ENCODE measurements around the gene TMEM74B. TPM values are rescaled to one million over a fixed set of nuclear protein-coding genes. Genes with fewer than 3 reads are reported as not detected.

The TMEM74B gene
- total RNA-seq, 1 experiment from 2014 or later, result 1.1 TPM

DNA sequence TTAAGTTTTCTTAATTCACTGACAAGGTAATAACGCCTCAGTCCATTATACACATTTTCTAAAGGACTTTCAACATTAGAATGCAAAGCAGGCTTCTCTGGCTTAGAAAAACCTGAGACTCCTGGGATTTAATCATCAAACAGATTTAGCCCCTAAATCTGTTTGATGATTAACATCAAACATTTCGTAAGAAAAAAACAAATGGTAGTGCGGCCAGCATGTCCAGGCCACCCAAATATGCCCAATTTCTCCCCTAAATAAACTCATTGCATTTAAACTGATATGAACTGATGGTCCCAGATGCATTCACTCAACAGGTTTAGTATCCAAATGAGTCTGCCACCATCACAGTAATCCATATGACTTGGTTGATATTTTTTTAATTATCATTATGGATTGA is 6.2 kb downstream of the TMEM74B start:
- ChIA-PET POLR2A (no interaction called here), CTCF (no interaction called here)
- DNase-seq (ENCODE audit: low read depth, low spot score) (no peak), ATAC-seq (no peak)
- Histone ChIP-seq H3K4me1 (ENCODE audit: control insufficient read depth, insufficient read depth, low read length) (no peaks in the 10 kb centered on the region), H3K9me3 (ENCODE audit: control insufficient read depth, insufficient read depth, low read depth, low read length) (no peaks in the 10 kb centered on the region), H3K27me3 (ENCODE audit: control insufficient read depth, insufficient read depth, low read length) (no peaks in the 10 kb centered on the region), H3K36me3 (ENCODE audit: control insufficient read depth, insufficient read depth, low read length) (no peaks in the 10 kb centered on the region), H3K27ac (ENCODE audit: low read length) (no peak overlapping the region), H3K4me3 (ENCODE audit: low read depth in 2 of 2, low read length in 2 of 2) (no peak overlapping the region)
- TF ChIP-seq, protein P1, sequence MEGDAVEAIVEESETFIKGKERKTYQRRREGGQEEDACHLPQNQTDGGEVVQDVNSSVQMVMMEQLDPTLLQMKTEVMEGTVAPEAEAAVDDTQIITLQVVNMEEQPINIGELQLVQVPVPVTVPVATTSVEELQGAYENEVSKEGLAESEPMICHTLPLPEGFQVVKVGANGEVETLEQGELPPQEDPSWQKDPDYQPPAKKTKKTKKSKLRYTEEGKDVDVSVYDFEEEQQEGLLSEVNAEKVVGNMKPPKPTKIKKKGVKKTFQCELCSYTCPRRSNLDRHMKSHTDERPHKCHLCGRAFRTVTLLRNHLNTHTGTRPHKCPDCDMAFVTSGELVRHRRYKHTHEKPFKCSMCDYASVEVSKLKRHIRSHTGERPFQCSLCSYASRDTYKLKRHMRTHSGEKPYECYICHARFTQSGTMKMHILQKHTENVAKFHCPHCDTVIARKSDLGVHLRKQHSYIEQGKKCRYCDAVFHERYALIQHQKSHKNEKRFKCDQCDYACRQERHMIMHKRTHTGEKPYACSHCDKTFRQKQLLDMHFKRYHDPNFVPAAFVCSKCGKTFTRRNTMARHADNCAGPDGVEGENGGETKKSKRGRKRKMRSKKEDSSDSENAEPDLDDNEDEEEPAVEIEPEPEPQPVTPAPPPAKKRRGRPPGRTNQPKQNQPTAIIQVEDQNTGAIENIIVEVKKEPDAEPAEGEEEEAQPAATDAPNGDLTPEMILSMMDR (IDR thresholded peaks at IDR 0.05), result no peak
- TF ChIP-seq POLR2AphosphoS5 (IDR thresholded peaks at IDR 0.05; ENCODE audit: low read depth, low read length) (no peak), SIN3A (IDR thresholded peaks at IDR 0.05; ENCODE audit: borderline replicate concordance, insufficient read depth, low read depth, low read length) (no peak)
- TF ChIP-seq, protein P2, sequence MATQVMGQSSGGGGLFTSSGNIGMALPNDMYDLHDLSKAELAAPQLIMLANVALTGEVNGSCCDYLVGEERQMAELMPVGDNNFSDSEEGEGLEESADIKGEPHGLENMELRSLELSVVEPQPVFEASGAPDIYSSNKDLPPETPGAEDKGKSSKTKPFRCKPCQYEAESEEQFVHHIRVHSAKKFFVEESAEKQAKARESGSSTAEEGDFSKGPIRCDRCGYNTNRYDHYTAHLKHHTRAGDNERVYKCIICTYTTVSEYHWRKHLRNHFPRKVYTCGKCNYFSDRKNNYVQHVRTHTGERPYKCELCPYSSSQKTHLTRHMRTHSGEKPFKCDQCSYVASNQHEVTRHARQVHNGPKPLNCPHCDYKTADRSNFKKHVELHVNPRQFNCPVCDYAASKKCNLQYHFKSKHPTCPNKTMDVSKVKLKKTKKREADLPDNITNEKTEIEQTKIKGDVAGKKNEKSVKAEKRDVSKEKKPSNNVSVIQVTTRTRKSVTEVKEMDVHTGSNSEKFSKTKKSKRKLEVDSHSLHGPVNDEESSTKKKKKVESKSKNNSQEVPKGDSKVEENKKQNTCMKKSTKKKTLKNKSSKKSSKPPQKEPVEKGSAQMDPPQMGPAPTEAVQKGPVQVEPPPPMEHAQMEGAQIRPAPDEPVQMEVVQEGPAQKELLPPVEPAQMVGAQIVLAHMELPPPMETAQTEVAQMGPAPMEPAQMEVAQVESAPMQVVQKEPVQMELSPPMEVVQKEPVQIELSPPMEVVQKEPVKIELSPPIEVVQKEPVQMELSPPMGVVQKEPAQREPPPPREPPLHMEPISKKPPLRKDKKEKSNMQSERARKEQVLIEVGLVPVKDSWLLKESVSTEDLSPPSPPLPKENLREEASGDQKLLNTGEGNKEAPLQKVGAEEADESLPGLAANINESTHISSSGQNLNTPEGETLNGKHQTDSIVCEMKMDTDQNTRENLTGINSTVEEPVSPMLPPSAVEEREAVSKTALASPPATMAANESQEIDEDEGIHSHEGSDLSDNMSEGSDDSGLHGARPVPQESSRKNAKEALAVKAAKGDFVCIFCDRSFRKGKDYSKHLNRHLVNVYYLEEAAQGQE (IDR thresholded peaks at IDR 0.05; ENCODE audit: insufficient read depth in 1 of 2, low read depth in 2 of 2, low read length in 1 of 2), result no peak
- intact Hi-C loops (cut with micrococcal nuclease; ENCODE audit: unreplicated experiment), result no loop called here
- BruUV-seq (replicated peaks), result no TSS peak
- in situ Hi-C loops (cut with HindIII; ENCODE audit: low pct_unique_long_range_greater_than_20kb, low sequenced_read_pairs), result no loop called here

DNA sequence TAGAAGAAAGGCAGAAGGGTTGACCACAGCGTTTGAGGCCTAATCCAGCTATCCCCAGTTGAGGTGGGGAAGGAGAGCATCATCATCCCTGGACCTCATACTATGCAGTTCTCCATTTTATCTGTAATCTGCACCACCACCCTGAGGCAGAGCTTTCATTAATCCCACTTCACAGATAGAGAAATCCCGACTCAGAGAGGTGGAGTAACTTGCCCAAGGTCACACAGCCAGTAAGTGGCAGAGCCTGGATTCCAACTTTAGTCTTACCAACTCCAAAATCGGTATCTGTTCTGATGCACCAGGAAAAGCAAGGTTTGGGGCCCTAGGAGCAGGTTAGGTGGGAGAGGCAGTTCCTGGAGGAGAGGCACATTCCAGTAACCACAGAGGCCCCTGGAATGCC is 6.7 kb downstream of the TMEM74B start:
- Histone ChIP-seq H3K9me3 (ENCODE audit: control insufficient read depth, insufficient read depth, low read depth, low read length) (no peaks in the 10 kb centered on the region), H3K27ac (ENCODE audit: low read length) (no peak overlapping the region), H3K4me1 (ENCODE audit: control insufficient read depth, insufficient read depth, low read length) (no peaks in the 10 kb centered on the region), H3K27me3 (ENCODE audit: control insufficient read depth, insufficient read depth, low read length) (no peaks in the 10 kb centered on the region), H3K36me3 (ENCODE audit: control insufficient read depth, insufficient read depth, low read length) (no peaks in the 10 kb centered on the region), H3K4me3 (ENCODE audit: low read depth in 2 of 2, low read length in 2 of 2) (no peak overlapping the region)
- ChIA-PET POLR2A (interaction anchor here (0.6 kb wide), 1 partner anchor 1732 kb away, joined by 10 read pairs; no protein-coding TSS in a partner anchor), CTCF (interaction anchor here (0.8 kb wide), 1 partner anchor 326 kb away, joined by 3 read pairs; no protein-coding TSS in a partner anchor)
- TF ChIP-seq POLR2AphosphoS5 (IDR thresholded peaks at IDR 0.05; ENCODE audit: low read depth, low read length) (no peak), SIN3A (IDR thresholded peaks at IDR 0.05; ENCODE audit: borderline replicate concordance, insufficient read depth, low read depth, low read length) (no peak), TCF7L2 (IDR thresholded peaks at IDR 0.05; ENCODE audit: low read depth, low read length) (no peak)
- TF ChIP-seq, protein P2 (IDR thresholded peaks at IDR 0.05; ENCODE audit: insufficient read depth in 1 of 2, low read depth in 2 of 2, low read length in 1 of 2), result no peak
- TF ChIP-seq, protein P1 (IDR thresholded peaks at IDR 0.05), result no peak
- ATAC-seq (no peak), DNase-seq (ENCODE audit: low read depth, low spot score) (no peak)
- BruUV-seq (replicated peaks), result no TSS peak
- intact Hi-C loops (cut with micrococcal nuclease; ENCODE audit: unreplicated experiment), result no loop called here
- in situ Hi-C loops (cut with HindIII; ENCODE audit: low pct_unique_long_range_greater_than_20kb, low sequenced_read_pairs), result no loop called here
